GM21526 (cell line): ENCODE results near the gene OR2V2.

Source experiments
- ATAC-seq: cut with Tn5 transposase; IDR thresholded peaks from one replicate; pipeline ENCODE4 v1.9.1; 2021; ENCODE audit warnings: moderate library complexity; ENCODE audit not compliant: unreplicated experiment, low FRiP score

The OR2V2 gene

GRCh38 chr5:181204113-181204825 is 56.9 kb downstream of the OR2V2 start:
- ATAC-seq = no peak

GRCh38 chr5:181204826-181205760 is 57.7 kb downstream of the OR2V2 start, which contains the start of gene TRIM7:
Gene TRIM7 (minus strand): TSS chr5:181205196. CDS start chr5:181205110, 86 bp downstream.
- no peak for ATAC-seq

GRCh38 chr5:181205761-181206649 is 58.6 kb downstream of the OR2V2 start:
- ATAC-seq = no peak

DNA sequence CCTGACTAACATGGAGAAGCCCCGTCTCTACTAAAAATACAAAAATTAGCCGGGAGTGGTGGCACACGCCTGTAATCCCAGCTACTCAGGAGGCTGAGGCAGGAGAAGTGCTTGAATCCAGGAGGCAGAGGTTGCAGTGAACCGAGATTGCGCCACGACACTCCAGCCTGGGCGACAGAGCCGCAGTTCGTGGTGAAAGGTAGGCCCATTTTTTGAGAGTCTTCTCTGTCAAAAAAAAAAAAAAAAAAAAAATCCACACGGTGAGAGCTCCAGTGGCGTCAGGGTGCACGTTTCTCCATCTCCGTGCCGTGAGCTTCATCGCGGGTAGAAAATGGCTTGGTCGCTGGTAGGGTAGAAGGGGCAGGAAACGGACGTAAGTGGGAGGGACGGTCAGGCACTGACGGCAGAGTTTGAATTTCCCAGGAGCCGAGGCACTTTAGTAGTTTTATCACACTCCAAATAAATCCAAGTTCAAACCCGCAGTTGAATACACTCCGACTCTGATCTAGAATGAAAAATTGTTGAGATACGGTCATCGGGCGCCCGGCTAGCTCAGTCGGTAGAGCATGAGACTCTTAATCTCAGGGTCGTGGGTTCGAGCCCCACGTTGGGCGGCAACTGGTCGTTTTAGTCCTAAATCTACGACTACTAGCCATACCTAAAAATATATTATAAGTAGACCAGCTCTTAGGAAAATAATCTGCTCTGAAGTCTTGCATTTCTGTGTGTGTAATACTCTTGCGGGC is 60.0 kb downstream of the OR2V2 start:
- no peak for ATAC-seq

GRCh38 chr5:181207960-181208253 is 60.5 kb downstream of the OR2V2 start:
- ATAC-seq = no peak
